A204.1 (cell line): ENCODE measurements around the gene SAMD14.
A peak's percentile ranks its signal among the peaks of the same experiment; 100 is the strongest.

ENCODE experiments used
- FAIRE-seq: peaks from 2 replicates; lab custom pipeline; 2012; peaks lifted over from hg19 to GRCh38; lab: Jason Lieb, UNC

SAMD14 gene

GRCh38 chr17:50095626-50096037, 34.3 kb downstream of the SAMD14 start:
- no peak for FAIRE-seq

GRCh38 chr17:50094753-50095619, 35.0 kb downstream of the SAMD14 start, which contains the start of gene PDK2:
TSS of gene PDK2 (plus strand) at chr17:50095351. CDS start at chr17:50095436, 85 bp downstream.
- peak; percentile 86 for FAIRE-seq

DNA sequence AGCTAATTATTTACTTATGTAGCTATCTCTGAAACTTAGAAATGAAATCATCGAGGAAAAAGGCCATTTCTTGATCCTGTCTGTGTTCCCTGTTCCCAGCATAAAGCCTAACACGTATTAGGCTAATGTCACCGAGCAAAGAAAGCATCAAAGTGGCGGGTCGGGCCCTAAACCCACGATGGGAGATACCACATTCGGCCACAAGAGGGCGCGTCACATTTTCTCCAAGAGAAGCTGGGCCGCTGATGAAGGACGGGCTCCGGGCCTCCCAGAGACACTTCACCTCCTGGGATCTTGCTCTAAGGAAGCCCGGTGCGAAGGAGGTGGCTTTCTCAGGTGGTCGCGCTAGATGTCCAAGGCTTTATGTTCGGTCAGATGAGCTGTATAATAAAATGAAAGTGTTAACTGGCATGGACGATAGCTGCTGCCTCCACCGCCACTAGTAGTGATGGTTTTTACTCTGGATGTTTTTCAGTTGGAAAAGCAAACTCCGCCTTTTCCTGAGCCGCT, 35.7 kb downstream of the SAMD14 start:
- peak; percentile 71 for FAIRE-seq

- no peak for FAIRE-seq
These were observed 36.2 kb downstream of the SAMD14 start for GRCh38 chr17:50093807-50094206.

- FAIRE-seq = no peak
These were observed 36.7 kb downstream of the SAMD14 start for GRCh38 chr17:50093246-50093645.

GRCh38 chr17:50091918-50092285, 38.1 kb downstream of the SAMD14 start:
- no peak for FAIRE-seq

DNA sequence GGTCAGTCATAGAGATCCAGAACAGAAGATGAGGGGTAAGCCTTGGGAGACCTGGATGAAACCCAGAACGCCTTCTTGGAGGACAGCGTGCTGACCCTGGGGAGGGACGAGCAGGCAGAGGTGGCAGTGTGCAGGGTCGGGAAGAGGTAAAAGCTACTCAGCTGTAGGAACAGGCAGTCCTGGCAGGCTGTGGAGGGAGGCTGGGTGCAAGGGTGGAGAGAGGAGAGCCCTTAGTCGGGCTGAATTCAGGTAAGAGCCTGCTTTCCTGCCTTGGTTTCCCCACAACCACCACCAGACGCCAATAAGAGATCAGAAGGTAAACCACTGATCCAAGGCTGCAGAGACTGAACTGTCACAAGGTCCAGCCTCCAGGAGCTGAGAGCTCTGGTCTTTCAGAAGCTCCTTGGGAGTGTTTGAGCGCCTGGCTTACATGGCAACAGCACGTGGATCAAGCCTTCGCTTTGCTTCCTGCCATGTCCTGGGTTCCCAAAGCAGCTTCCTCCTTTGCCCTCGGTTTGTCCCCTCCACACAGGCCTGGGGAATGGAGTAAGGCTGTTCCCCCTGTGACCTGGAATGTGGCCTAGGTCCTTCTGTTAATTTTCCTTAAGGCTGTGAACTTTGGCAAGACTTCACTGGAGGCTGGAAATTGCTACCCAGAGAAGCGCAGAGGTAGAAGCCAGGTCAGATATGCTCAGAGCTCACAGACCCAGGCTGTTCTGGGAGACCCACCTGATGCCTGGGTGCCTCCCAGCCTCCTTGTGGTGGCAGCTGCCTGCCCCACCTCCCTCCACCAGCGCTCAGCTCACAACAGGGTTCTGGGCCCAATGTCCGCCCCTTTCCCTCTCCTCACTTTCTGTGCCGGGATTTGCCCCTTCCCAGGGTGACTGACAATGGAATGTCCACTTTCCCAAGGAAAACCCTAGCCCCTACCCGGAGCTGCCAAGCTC, 38.7 kb downstream of the SAMD14 start:
- FAIRE-seq = no peak

DNA sequence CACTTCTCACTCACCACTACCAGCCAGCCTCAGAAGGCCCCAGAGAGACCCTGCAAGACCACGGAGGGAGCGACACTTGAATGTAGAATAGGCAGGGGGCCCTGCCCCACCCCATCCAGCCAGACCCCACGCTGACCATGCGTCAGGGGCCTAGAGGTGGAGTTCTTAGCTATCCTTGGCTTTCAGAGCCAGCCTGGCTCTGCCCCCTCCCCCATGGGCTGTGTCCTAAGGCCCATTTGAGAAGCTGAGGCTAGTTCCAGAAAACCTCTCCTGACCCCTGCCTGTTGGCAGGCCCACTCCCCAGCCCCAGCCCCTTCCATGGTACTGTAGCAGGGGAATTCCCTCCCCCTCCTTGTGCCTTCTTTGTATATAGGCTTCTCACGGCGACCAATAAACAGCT, 39.9 kb downstream of the SAMD14 start:
- no peak for FAIRE-seq

GRCh38 chr17:50088952-50089825, 40.8 kb downstream of the SAMD14 start:
- FAIRE-seq = no peak

GRCh38 chr17:50087912-50088405, 42.0 kb downstream of the SAMD14 start:
- FAIRE-seq = no peak

- FAIRE-seq = no peak
These were observed 42.6 kb downstream of the SAMD14 start for GRCh38 chr17:50087246-50087911.

GRCh38 chr17:50081757-50082156, 48.2 kb downstream of the SAMD14 start:
- no peak for FAIRE-seq

GRCh38 chr17:50080827-50081226, 49.1 kb downstream of the SAMD14 start:
- no peak for FAIRE-seq

- FAIRE-seq = no peak
These were observed 49.9 kb downstream of the SAMD14 start for GRCh38 chr17:50080096-50080480.

- no peak for FAIRE-seq
These were observed 50.4 kb downstream of the SAMD14 start for GRCh38 chr17:50079334-50080095.

- no peak for FAIRE-seq
These were observed 51.5 kb downstream of the SAMD14 start for GRCh38 chr17:50078430-50078829.

GRCh38 chr17:50076591-50077235, 53.2 kb downstream of the SAMD14 start:
- FAIRE-seq = no peak

GRCh38 chr17:50076221-50076590, 53.8 kb downstream of the SAMD14 start:
- no peak for FAIRE-seq

DNA sequence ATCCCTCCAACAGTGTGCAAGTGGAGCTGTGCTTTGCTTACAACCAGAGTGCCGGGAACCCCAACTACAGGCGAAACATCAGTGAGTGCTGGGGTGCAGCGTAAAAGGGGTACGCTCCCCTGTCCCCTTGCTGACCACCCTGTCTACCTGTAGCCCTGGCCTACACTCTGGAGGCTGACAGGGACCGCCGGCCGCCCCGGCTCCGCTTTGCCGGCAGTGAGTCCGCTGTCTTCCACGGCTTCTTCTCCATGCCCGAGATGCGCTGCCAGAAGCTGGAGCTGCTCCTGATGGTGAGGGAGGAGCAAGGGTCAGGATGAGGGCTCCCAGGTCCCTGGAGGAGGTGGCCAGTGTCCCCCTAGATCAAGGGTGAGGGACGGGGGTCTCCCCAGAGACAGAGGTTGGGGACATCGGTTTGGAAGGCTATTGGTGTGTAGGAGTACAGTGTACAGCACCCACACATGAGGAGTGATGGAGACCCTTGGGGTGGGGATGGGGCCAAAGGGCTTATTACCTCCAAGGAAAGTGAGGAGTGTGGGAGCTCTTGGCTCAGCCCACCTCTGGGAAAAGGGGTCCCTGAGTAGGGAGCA, 54.4 kb downstream of the SAMD14 start:
- FAIRE-seq = no peak
